Epithelial cell of proximal tubule (primary cell): ENCODE results near the gene PDZD7. TPM values are rescaled to one million over a fixed set of nuclear protein-coding genes. Genes with fewer than 3 reads are reported as not detected.
A peak's percentile ranks its signal among the peaks of the same experiment; 100 is the strongest.
"Not testable (repeated sequence)": the region's sequence is repeated elsewhere in the genome, so short reads cannot be mapped to it uniquely, and the experiment has no call there.

Experiments
- DNase-seq: peaks from one replicate; pipeline ENCODE4 v3.0.0-alpha.2; 2011; ENCODE audit warnings: low read depth
- H3K4me3 ChIP-seq: 2 replicates; pipeline ENCODE4 v1.5.1; 2011; ENCODE audit warnings: low read depth, mild to moderate bottlenecking, low read length
- CTCF ChIP-seq: conservative IDR thresholded peaks from 2 replicates; pipeline ENCODE4 v1.5.1; 2012; ENCODE audit warnings: low read depth, mild to moderate bottlenecking, low read length
- total RNA-seq: library from RNA; depleted of rRNA; stranded (reverse); fragments of >200 nt; gene quantifications from 2 replicates; pipeline ENCODE4 v1.2.3, GENCODE V29; 2015

PDZD7 gene
- total RNA-seq, 1 donor from 2014 or later: 6.6 TPM

- TF ChIP-seq CTCF: no peak
- DNase-seq: no peak
Measured at GRCh38 chr10:100976906-100977305, 54.0 kb downstream of the PDZD7 start.

GRCh38 chr10:100975397-100975796 is 55.5 kb downstream of the PDZD7 start:
- H3K4me3 ChIP-seq, DNase-seq: not testable (repeated sequence)

More at GRCh38 chr10:100976906-100977305, 54.0 kb downstream of the PDZD7 start:
- H3K4me3 ChIP-seq: no peak overlapping the region

- TF ChIP-seq CTCF: no peak
- no peak overlapping the region for H3K4me3 ChIP-seq
- no peak for DNase-seq
Measured at GRCh38 chr10:100972904-100973535, 57.9 kb downstream of the PDZD7 start.

GRCh38 chr10:100972115-100972903 is 58.6 kb downstream of the PDZD7 start:
- DNase-seq: no peak
- no peak overlapping the region for H3K4me3 ChIP-seq
- no peak for TF ChIP-seq CTCF

- DNase-seq: no peak
- no peak overlapping the region for H3K4me3 ChIP-seq
- TF ChIP-seq CTCF: no peak
Measured at GRCh38 chr10:100970914-100971811, 59.8 kb downstream of the PDZD7 start.

GRCh38 chr10:100970076-100970913 is 60.6 kb downstream of the PDZD7 start:
- peak overlapping the region; percentile 75 for H3K4me3 ChIP-seq
- no peak for DNase-seq
- no peak for TF ChIP-seq CTCF
